Stimulated activated naive CD4-positive, alpha-beta T cell (primary cell): ENCODE data around the gene ZNF581.

Experiments used
- DNase-seq, 6 experiments: peaks; one replicate each; lab custom pipeline; 2025; lab: John Stamatoyannopoulos, UW

The ZNF581 gene

GRCh38 chr19:55694656-55695491, 51.4 kb downstream of the ZNF581 start:
- DNase-seq, result no peak
